ENCODE data around the gene RPH3AL.

The RPH3AL gene

DNA sequence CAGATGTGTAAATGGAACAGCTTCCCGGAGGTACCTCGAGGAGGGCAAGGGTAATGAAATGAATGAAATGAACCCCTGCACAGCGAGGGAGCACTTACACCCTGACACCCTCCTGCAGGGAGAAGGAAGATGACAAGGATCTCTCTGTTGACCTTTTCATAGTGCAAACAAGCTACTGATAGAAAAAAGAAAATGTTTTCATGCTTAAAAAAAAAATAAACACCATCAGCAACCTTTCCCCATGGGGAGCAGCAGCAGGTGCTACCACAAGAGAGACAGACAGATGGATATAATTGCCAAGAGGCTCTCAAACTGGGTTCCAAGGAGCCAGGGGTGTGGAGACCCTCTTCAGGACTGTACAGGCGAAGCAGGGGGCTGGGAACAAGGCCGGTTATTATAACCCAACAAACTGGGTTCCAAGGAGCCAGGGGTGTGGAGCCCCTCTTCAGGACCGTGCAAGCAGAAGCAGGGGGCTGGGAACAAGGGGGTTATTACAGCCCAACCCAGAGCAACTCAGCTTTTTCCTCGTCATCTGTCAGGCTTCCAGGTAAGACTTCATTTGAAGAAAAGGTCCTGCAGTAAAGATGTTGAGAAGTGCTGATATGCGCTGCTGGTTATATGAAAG lies 718 bp upstream of the RPH3AL start:
- DNase-seq (ENCODE audit: low read depth), result no peak

DNA sequence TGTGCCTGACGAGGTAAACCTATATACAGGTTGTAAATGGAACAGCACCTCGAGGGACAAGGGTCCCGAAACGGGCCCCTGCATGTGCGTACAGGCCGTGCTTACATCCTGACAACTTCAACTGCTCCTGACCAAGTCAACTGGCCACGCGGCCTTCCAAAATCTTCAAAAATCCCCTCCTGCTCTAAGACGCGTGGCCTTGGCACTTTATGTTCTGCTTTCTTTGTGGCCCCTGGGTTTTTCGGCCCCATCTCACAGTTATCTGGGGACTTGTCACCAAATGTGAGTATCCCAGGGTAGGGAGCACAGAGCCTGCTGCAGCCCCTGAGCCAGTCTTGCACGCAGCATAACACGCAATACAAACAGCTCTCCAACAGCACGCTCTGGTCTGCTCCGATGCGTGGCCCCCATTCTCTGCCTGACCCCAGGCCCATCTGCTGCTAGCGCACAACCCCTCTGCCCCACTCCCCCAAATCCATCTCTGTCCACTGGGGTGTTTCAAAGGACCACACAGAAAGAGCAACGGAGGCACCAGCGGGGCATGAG lies 659 bp downstream of the RPH3AL start:
- no peak for DNase-seq (ENCODE audit: low read depth)

DNA sequence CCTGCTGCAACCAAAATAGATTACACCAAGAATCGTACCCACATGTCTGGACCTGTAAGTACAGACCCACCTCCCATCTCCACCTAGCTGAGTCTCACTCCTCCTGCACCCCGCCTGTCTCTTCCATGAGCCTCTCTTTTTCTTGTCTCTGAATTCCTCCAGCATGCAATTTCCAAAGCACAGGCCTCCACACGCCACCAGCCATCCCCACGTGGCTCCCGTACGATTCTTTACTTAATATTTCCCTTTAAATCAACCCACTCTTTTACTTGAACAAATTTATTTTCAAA lies 1.2 kb downstream of the RPH3AL start:
- no peak for DNase-seq (ENCODE audit: low read depth)

DNA sequence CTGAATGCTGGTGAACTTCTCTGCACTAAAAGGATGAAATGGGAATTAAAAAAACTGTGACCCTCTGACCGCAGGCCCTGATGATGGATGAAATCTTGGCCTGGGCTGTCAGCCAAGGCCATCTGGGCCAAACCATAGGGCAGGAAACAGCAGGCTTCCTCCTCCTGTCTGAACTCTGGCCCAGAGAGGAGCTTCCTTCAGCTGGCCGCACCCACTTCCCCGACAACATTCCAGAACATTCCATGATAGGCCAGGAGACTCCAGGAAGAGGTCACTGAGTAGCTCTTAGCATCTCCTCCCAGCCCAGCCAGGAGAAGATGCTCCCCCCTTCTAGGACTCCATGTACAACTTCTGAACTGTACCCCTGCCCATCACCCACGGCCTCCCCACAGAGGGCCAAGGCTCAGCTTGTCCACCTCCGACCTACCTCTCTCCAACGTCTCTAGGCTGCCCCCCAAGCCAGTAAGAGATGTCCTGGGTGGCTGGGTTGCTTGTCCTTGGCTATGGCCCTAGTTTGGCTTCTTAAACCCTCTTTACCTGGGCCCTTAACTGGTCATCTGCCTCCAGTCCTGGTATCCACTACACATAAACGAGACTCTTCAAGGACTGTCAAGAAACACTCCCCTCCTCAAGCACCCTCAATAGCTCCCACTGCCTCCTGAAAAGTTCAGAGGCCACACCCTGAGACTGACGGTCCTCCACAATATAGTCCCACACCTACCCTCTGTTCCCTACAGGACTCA lies 1.7 kb downstream of the RPH3AL start:
- no peak for DNase-seq (ENCODE audit: low read depth)

DNA sequence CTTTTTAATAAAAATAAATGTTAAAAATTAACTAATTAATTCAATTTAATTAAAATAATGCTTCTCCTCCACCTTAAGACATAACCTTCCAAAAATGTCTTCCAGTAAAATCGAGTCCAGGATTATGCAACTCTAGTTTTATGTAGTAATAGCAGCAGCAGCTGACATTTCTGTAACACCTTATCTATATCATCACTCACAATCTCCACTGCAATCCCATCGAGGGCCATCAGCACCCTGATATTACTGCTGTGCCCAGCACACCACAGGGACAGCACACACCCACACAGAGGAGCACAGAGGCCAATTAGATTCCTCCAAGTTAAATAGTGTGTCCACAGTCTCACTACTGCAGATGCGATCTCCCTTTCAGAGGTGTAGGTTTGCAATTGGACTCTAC lies 2.9 kb downstream of the RPH3AL start:
- no peak for DNase-seq (ENCODE audit: low read depth)

DNA sequence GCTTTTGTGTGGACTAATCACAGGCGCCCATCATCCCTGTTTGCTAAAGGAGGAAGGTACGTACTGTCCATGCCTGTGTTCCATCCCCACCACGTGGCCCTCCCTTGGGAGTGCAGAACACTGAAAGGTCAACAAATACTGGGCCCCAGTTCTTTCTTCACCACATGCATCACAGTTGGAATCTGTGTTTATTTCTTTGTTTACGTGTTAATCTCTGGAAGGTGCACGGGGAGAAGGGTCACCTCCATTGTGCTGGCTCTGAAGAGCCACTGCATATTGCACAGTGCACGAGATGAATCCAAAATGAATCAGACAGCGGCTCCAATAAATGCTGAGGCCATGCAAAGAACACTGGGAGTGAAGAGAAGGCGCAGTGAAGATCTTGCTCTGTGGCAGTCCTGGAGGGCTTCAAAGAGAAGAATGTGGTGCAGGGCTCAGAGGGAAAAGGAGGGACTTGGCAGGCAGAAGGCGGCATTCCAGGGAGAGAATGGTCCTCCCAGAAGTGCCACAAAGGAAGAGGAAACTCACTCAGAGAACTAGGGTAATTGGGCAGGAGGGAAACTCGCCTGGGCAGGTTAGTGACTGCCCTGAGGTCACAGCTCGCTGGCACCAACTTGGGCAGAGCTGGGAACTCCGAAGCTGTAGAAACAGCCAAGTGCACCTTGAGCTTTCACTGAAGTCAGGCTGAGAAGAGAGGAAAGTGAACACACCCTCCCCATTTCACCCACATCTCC lies 3.7 kb downstream of the RPH3AL start:
- no peak for DNase-seq (ENCODE audit: low read depth)

DNA sequence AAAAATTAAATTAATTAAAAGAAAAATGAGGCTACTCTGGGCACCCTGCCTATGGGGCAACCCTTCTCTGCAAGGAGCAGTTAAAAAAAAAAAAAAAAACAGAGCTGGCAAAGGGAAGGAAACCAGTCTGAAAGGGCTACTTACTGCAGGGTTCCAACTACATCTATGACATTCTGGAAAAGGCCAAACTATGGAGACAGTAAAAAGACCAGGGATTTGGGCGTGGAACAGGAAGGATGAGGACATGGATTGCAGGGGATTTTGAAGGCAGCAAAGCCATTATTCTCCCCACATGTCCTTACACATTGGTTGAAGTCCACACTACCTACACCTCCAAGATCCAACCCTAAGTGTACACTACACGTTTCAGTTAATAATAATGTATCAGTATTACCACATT lies 4.6 kb downstream of the RPH3AL start:
- DNase-seq (ENCODE audit: low read depth), result no peak

GRCh38 chr17:347309-347899 lies 5.2 kb downstream of the RPH3AL start:
- no peak for DNase-seq (ENCODE audit: low read depth)

DNA sequence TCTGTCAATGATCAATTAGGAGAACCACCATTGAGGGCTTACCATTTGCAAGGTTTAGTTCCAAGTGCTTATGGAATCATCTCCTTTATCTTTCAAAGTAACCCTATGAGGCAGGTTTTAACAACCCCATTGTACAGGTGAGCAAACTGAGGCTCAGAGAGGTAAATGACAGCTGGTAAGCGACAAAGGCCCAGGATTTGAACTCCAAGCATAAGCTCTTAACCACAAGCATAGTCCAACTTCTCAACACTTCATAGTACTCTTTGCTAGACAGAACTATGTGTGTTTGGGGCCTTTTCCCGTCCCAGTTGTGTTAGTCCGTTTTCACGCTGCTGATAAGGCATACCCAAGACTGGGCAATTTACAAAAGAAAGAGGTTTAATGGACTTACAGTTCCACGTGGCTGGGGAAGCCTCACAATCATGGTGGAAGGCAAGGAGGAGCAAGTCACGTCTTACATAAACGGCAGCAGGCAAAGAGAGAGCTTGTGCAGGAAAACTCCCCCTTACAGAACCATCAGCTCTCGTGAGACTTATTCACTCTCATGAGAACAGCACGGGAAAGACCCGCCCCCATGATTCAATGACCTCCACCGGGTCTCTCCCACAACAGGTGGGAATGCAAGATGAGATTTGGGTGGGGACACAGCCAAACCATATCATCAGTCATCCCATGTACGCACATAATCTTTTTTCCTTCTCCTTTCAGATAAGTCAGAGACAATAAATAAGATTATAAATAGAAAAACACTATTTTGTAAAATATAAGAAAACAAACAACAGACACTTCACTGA lies 6.4 kb downstream of the RPH3AL start:
- DNase-seq (ENCODE audit: low read depth), result no peak

GRCh38 chr17:345261-345660 lies 7.3 kb downstream of the RPH3AL start:
- no peak for DNase-seq (ENCODE audit: low read depth)

DNA sequence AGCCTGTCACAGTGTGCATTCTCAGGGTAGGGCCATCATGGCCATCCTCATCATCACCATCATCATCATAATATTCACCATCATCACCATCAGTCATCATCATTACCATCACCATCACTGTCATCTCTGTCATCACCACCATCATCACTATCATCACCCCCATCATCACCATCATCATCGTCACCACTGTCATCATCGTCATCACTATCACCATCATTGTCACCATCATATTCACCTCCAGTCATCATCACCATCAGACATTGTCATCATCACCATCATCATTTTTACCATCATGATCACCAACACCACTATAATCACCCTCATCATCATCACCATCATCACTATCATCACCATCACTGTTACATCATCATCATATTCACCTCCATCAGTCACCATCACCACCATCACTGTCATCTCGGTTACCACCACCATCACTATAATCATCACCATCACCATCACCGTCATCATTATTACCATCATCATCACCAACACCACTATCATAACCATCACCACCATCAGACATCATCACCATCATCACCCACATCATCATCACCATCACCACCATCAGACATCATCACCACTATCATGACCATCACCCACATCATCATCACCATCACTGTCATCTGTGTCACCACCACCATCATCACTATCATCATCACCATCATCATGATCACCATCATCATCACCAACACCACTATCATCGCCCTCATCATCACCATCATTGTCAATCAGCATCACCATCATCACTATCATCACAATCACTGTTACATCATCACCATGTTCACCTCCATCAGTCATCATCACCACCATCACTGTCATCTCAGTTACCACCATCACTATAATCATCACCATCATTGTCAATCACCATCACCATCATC lies 8.5 kb downstream of the RPH3AL start:
- DNase-seq (ENCODE audit: low read depth), result no peak

DNA sequence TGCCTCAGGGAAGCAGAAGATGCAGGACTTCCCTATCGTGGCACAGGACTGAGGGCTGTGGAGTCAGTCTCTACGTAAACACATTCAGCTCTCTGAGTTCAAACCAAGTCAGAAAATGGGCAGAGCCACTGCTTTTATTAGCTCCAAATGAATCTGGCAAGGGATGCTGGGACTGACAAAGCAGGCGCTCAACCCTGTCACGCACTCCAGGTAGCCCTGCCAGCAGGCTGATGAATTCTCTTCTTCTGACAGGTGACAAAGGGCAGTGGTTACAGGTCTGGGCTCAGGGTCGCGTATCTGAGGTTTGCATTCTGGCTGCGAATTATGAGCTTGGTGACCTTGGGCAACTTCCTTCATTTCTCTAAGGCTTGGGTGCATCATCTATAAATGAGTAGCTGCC lies 9.4 kb downstream of the RPH3AL start:
- no peak for DNase-seq (ENCODE audit: low read depth)

GRCh38 chr17:340074-340473 lies 12.5 kb downstream of the RPH3AL start:
- no peak for DNase-seq (ENCODE audit: low read depth)

GRCh38 chr17:339193-340061 lies 13.2 kb downstream of the RPH3AL start:
- no peak for DNase-seq (ENCODE audit: low read depth)

DNA sequence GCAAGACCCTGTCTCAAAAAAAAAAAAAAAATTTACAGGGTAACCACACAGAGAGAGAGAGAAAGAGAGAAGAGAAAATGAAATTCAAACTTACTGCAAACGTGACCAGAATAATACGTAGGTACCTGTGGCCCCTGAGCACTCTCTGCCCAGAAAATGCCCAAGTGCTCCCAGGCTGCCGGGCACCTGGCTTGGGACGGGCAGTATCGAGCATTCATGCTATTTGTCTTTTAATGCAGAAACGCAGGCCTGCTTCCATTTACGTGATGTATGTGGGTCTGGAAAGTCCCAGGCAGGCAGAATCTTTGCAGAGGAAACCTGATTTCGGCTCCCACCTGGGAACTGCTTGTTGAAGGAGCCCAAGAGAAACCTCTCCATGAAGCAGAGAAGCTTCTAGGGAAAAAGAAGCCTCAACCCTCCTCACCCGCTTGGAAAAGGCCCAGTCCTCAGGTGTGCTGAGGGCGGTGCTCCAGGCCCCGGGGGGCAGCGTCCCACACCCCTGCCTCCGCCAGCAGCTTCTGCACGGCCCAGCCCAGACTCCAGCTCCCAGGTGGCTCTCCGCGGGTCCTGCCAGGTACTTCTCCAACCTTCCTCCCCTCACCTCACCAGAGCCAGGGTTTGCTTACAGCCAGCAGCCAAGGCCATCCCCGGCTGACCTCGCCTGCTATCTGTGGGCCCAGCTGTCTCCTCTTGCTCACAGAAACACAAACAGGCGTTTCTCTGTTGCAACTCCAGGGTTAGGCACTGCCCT lies 14.0 kb downstream of the RPH3AL start:
- no peak for DNase-seq (ENCODE audit: low read depth)

GRCh38 chr17:337866-338265 lies 14.7 kb downstream of the RPH3AL start:
- no peak for DNase-seq (ENCODE audit: low read depth)

DNA sequence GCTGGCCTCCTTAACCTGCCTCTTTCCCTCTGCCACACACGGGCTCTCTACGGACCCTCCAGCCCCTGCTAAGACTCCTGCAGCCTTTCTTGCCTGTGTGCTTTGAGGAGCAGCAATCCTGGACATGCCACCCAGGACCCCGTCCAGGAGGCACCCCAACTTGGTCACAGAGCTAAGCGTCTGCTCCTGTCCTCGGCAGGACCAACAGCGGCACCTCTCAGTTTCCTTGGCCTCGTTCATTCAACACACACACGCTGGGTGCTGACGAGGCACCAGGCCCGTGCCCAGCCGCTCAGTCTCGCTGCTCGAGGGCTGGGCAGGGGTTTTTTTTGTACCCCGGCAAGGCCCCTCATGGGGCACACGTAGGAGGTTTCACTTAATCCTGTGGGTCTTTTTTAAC lies 15.2 kb downstream of the RPH3AL start:
- DNase-seq (ENCODE audit: low read depth), result no peak

- DNase-seq (ENCODE audit: low read depth), result no peak
Observed at GRCh38 chr17:337022-337420, 15.6 kb downstream of the RPH3AL start.

All from stimulated activated CD4-positive, alpha-beta T cell treated with anti-CD3 and anti-CD28 coated beads, Interleukin-2, amount 100 ng/mL, for 4 hours (primary cell).